Measurements from ENCODE around the gene FUT7. TPM values are rescaled to one million over a fixed set of nuclear protein-coding genes. Genes with fewer than 3 reads are reported as not detected.

The FUT7 gene
- total RNA-seq, 2 donors from 2014 or later: not detected

GRCh38 chr9:137053944-137054931, 22.4 kb upstream of the FUT7 start, which contains the start of gene ENTPD2:
TSS of gene ENTPD2 (minus strand) at chr9:137054061. CDS start at chr9:137053997, 64 bp downstream.
- peak within 1 kb of the TSS; percentile 74 to 79 for H3K9ac ChIP-seq (ENCODE audit: low read depth in 2 of 2, low read length in 2 of 2)
- H3K36me3 ChIP-seq: no peaks in the 10 kb centered on the region
- TF ChIP-seq CTCF (IDR thresholded peaks at IDR 0.05): no peak
- peak within 1 kb of the TSS; percentile 84 for H3K27ac ChIP-seq
- H3K4me1 ChIP-seq: peaks cover 43% of the 10 kb centered on the region
- H3K9me3 ChIP-seq: no peaks in the 10 kb centered on the region
- peak; percentile 86 for DNase-seq
- intact Hi-C loops (cut with DNase I): no loop called here
- peak within 1 kb of the TSS; percentile 54 for H3K4me3 ChIP-seq
- H3K27me3 ChIP-seq: peaks cover 11% of the 10 kb centered on the region

- no peaks in the 10 kb centered on the region for H3K9me3 ChIP-seq
- intact Hi-C loops (cut with DNase I): no loop called here
- no peak for DNase-seq
- no peak for TF ChIP-seq CTCF (IDR thresholded peaks at IDR 0.05)
- peak overlapping the region; percentile 26 to 79 for H3K9ac ChIP-seq (ENCODE audit: low read depth in 2 of 2, low read length in 2 of 2)
- no peak overlapping the region for H3K27ac ChIP-seq
- H3K4me3 ChIP-seq: peak overlapping the region; percentile 54
- H3K27me3 ChIP-seq: peaks cover 20% of the 10 kb centered on the region
- H3K4me1 ChIP-seq: peaks cover 43% of the 10 kb centered on the region
- H3K36me3 ChIP-seq: no peaks in the 10 kb centered on the region
These were observed 21.4 kb upstream of the FUT7 start for GRCh38 chr9:137052998-137053943.

GRCh38 chr9:137052293-137052692, 20.4 kb upstream of the FUT7 start:
- H3K4me3 ChIP-seq: no peak overlapping the region
- no peaks in the 10 kb centered on the region for H3K9me3 ChIP-seq
- no peak for DNase-seq
- no peak for TF ChIP-seq CTCF (IDR thresholded peaks at IDR 0.05)
- H3K9ac ChIP-seq (ENCODE audit: low read depth in 2 of 2, low read length in 2 of 2): no peak overlapping the region
- peaks cover 36% of the 10 kb centered on the region for H3K4me1 ChIP-seq
- no peak overlapping the region for H3K27ac ChIP-seq
- no peaks in the 10 kb centered on the region for H3K36me3 ChIP-seq
- intact Hi-C loops (cut with DNase I): no loop called here
- H3K27me3 ChIP-seq: peaks cover 27% of the 10 kb centered on the region

- no peaks in the 10 kb centered on the region for H3K36me3 ChIP-seq
- peaks cover 27% of the 10 kb centered on the region for H3K27me3 ChIP-seq
- no peak for DNase-seq
- H3K4me1 ChIP-seq: peaks cover 30% of the 10 kb centered on the region
- no peak overlapping the region for H3K27ac ChIP-seq
- no peaks in the 10 kb centered on the region for H3K9me3 ChIP-seq
- TF ChIP-seq CTCF (IDR thresholded peaks at IDR 0.05): no peak
- no peak overlapping the region for H3K4me3 ChIP-seq
- H3K9ac ChIP-seq (ENCODE audit: low read depth in 2 of 2, low read length in 2 of 2): no peak overlapping the region
- intact Hi-C loops (cut with DNase I): no loop called here
These were observed 19.3 kb upstream of the FUT7 start for GRCh38 chr9:137051145-137051724.

GRCh38 chr9:137050570-137050969, 18.7 kb upstream of the FUT7 start:
- H3K9ac ChIP-seq (ENCODE audit: low read depth in 2 of 2, low read length in 2 of 2): no peak overlapping the region
- peaks cover 29% of the 10 kb centered on the region for H3K4me1 ChIP-seq
- no peaks in the 10 kb centered on the region for H3K36me3 ChIP-seq
- intact Hi-C loops (cut with DNase I): no loop called here
- no peak overlapping the region for H3K27ac ChIP-seq
- H3K9me3 ChIP-seq: no peaks in the 10 kb centered on the region
- no peak for TF ChIP-seq CTCF (IDR thresholded peaks at IDR 0.05)
- no peak overlapping the region for H3K4me3 ChIP-seq
- peaks cover 27% of the 10 kb centered on the region for H3K27me3 ChIP-seq
- DNase-seq: no peak
